AG09309 (cell line): Measurements from ENCODE around the gene APOBEC3B.

ENCODE experiments used
- DNase-seq: peaks from one replicate; pipeline ENCODE4 v3.0.0-alpha.2; 2010; ENCODE audit warnings: low read depth
- H3K4me3 ChIP-seq: 2 replicates; pipeline ENCODE4 v1.5.1; 2011; ENCODE audit warnings: mild to moderate bottlenecking, low read depth, low read length, moderate library complexity; ENCODE audit not compliant: control insufficient read depth
- TF ChIP-seq, protein P1 (sequence below): IDR thresholded peaks from 2 replicates; pipeline ENCODE4 v1.5.1; 2011; ENCODE audit warnings: mild to moderate bottlenecking, low read depth, low read length, inconsistent platforms; ENCODE audit not compliant: insufficient read depth, control insufficient read depth; ENCODE audit errors: missing control alignments

APOBEC3B gene

DNA sequence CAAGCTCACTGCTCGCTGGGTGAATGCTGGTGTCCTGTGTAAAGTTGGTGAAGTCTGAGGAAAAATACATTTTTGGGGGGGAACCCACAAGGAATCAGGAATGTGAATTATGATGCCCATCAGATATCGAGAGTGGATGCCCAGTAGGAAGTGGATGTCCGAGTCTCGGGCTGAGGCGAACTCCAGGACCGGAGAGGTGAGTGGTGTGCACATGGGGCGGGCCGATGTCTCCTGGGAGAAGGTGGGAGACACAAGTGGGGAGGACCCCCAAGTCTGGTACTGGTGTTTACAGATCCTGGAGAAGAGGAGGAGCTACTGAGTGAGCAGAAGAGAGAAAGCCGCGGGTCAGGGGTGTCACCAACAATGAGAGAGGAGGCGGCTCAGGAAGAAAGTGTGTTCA is 43.9 kb upstream of the APOBEC3B start:
- no peak overlapping the region for H3K4me3 ChIP-seq
- TF ChIP-seq, protein P1, sequence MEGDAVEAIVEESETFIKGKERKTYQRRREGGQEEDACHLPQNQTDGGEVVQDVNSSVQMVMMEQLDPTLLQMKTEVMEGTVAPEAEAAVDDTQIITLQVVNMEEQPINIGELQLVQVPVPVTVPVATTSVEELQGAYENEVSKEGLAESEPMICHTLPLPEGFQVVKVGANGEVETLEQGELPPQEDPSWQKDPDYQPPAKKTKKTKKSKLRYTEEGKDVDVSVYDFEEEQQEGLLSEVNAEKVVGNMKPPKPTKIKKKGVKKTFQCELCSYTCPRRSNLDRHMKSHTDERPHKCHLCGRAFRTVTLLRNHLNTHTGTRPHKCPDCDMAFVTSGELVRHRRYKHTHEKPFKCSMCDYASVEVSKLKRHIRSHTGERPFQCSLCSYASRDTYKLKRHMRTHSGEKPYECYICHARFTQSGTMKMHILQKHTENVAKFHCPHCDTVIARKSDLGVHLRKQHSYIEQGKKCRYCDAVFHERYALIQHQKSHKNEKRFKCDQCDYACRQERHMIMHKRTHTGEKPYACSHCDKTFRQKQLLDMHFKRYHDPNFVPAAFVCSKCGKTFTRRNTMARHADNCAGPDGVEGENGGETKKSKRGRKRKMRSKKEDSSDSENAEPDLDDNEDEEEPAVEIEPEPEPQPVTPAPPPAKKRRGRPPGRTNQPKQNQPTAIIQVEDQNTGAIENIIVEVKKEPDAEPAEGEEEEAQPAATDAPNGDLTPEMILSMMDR = no peak
- no peak for DNase-seq

GRCh38 chr22:38938925-38939324 is 43.2 kb upstream of the APOBEC3B start:
- H3K4me3 ChIP-seq = no peak overlapping the region
- DNase-seq = no peak
- TF ChIP-seq, protein P1 = no peak

DNA sequence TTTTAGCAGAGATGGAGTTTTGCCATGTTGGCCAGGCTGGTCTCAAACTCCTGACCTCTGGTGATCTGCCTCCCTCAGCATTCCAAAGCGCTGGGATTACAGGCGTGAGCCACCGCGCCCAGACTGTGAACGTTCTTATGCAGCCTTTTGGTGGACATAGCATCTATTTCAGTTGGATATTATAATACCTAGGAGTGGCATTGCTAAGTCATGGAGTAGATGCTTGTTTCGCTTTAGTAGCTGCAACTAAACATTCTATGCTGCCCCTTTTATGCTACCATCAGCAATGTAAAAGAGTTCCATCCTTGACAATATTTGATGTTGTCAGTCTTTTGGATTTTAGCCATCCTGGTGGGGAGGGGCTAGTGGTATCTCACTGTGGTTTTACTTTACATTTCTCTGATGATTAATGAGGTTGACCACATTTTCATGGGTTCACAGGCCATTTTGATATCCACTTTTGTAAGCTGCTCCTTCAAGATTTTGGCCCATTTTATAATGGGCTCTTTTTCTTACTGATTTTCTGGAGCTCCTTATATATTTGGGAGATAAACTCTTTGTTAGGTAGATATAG is 41.2 kb upstream of the APOBEC3B start:
- TF ChIP-seq, protein P1 = no peak
- no peak overlapping the region for H3K4me3 ChIP-seq
- DNase-seq = no peak

DNA sequence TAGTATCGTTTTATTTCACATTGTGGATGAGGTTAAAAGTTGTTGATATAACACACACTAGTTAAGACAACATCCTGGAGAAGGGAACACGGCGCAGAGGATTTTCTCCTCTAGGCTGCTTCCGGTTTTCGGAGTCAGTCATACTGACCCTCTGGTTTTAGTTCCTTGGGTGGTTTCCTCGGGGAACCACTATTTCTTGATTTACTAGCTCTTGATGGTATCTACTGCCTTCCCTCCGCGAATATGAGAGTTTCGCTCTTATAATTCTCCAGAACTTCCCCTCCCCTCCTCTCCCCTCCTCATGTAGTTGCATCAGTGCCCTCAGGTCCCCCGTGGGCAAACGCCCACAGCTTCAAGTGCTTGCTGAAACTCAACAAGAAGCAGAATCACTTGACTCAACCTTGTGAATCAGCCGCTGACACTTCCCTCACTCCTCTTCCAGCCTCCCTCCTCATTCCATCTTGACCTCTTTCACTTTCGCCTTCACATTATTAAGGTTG is 40.6 kb upstream of the APOBEC3B start:
- TF ChIP-seq, protein P1 = no peak
- no peak overlapping the region for H3K4me3 ChIP-seq
- no peak for DNase-seq

DNA sequence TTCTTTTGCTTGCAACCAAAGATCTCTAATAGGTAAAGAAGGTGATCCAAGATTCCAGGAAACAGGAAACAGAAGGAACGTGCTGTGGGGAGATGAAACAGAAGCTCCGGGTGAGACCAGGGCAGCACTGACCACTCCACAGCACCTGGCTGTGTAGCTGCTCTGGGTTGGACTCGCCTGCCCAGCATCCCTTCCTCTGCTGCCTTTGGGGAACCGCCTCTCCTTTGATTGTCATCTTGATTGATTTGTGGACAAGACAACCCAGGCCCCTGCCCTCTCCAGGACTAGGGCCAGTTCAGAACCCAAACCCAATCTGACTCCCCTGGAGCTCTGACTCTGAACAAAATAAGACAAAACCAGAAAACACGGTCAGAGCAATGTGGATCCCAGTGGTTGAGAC is 39.4 kb upstream of the APOBEC3B start:
- TF ChIP-seq, protein P1 = no peak
- DNase-seq = no peak
- H3K4me3 ChIP-seq = no peak overlapping the region

DNA sequence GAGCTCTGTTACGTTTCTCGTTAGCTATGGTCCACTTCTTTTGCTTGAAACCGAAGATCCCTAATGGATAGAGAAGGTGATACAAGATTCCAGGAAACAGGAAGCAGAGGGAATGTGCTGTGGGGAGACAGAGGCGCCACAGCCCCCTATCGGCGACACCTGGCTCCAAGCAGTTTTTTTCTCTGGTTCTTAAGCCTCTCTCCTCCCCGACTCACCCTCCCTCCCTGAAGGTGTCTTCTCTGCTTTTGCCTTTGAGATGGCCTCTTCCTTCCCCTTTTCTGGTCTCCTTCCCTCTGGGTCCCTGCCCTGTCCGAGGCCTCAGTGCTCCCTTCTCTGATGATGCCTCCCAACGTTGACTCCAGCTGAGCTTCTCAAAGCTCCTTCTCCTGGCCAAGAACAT is 38.9 kb upstream of the APOBEC3B start:
- no peak overlapping the region for H3K4me3 ChIP-seq
- DNase-seq = no peak
- TF ChIP-seq, protein P1 = no peak
